GM19468 (cell line): ENCODE data around the gene KCNN3.
A peak's percentile ranks its signal among the peaks of the same experiment; 100 is the strongest.

Experiments
- ATAC-seq: cut with Tn5 transposase; IDR thresholded peaks from one replicate; pipeline ENCODE4 v1.9.1; 2021; ENCODE audit warnings: mild to moderate bottlenecking, moderate library complexity, moderate number of reproducible peaks; ENCODE audit not compliant: unreplicated experiment; ENCODE audit errors: extremely low read depth

KCNN3 gene

GRCh38 chr1:154863315-154864174 is 6.5 kb downstream of the KCNN3 start:
- ATAC-seq: no peak

GRCh38 chr1:154862907-154863306 is 7.2 kb downstream of the KCNN3 start:
- ATAC-seq: no peak

GRCh38 chr1:154861607-154862094 is 8.4 kb downstream of the KCNN3 start:
- ATAC-seq: no peak

- ATAC-seq: peak; percentile 31
Observed at GRCh38 chr1:154860156-154860870, 9.8 kb downstream of the KCNN3 start.

GRCh38 chr1:154859786-154860155 is 10.3 kb downstream of the KCNN3 start:
- ATAC-seq: peak; percentile 26

GRCh38 chr1:154859151-154859785 is 10.8 kb downstream of the KCNN3 start:
- no peak for ATAC-seq

- ATAC-seq: no peak
Observed at GRCh38 chr1:154857441-154858215, 12.5 kb downstream of the KCNN3 start.

GRCh38 chr1:154857022-154857421 is 13.1 kb downstream of the KCNN3 start:
- ATAC-seq: no peak

- ATAC-seq: no peak
Observed at GRCh38 chr1:154856544-154856943, 13.5 kb downstream of the KCNN3 start.

- ATAC-seq: no peak
Observed at GRCh38 chr1:154856049-154856448, 14.0 kb downstream of the KCNN3 start.

- ATAC-seq: no peak
Observed at GRCh38 chr1:154855186-154855851, 14.8 kb downstream of the KCNN3 start.

GRCh38 chr1:154852845-154853244 is 17.2 kb downstream of the KCNN3 start:
- no peak for ATAC-seq

GRCh38 chr1:154851392-154852177 is 18.5 kb downstream of the KCNN3 start:
- ATAC-seq: no peak

GRCh38 chr1:154849645-154850131 is 20.4 kb downstream of the KCNN3 start:
- ATAC-seq: no peak

GRCh38 chr1:154848983-154849382 is 21.1 kb downstream of the KCNN3 start:
- no peak for ATAC-seq

- no peak for ATAC-seq
Observed at GRCh38 chr1:154847891-154848290, 22.2 kb downstream of the KCNN3 start.

GRCh38 chr1:154846565-154847442 is 23.3 kb downstream of the KCNN3 start:
- no peak for ATAC-seq

- no peak for ATAC-seq
Observed at GRCh38 chr1:154845879-154846278, 24.2 kb downstream of the KCNN3 start.
